Endothelial cell of hepatic sinusoid (primary cell): ENCODE data around the gene ACAA1.
"Not testable (repeated sequence)": the region's sequence is repeated elsewhere in the genome, so short reads cannot be mapped to it uniquely, and the experiment has no call there.

ENCODE experiments used
- in situ Hi-C: cut with HindIII; loops from 2 replicates; pipeline ENCODE4 v1.10.0; 2017; ENCODE audit warnings: low sequenced_read_pairs

ACAA1 gene

GRCh38 chr3:38136393-38136776, 542 bp downstream of the ACAA1 start:
- in situ Hi-C loops, result no loop called here

- in situ Hi-C loops, result not testable (repeated sequence)
These were observed 1.2 kb downstream of the ACAA1 start for GRCh38 chr3:38135621-38136277.

- in situ Hi-C loops, result not testable (repeated sequence)
These were observed 2.3 kb downstream of the ACAA1 start for GRCh38 chr3:38134517-38135143.

- in situ Hi-C loops, result no loop called here
These were observed 3.1 kb downstream of the ACAA1 start for GRCh38 chr3:38133557-38134405.

GRCh38 chr3:38133209-38133556, 3.7 kb downstream of the ACAA1 start:
- in situ Hi-C loops, result no loop called here

- in situ Hi-C loops, result no loop called here
These were observed 5.1 kb downstream of the ACAA1 start for GRCh38 chr3:38131621-38132369.

- in situ Hi-C loops, result no loop called here
These were observed 6.3 kb downstream of the ACAA1 start for GRCh38 chr3:38130631-38131065.

- in situ Hi-C loops, result loop anchor here (5.0 kb wide), 3 partner anchors 42 to 353 kb away; partner anchors contain the start of gene SLC22A14
These were observed 7.9 kb downstream of the ACAA1 start for GRCh38 chr3:38129058-38129457.

GRCh38 chr3:38128303-38128655, 8.6 kb downstream of the ACAA1 start:
- in situ Hi-C loops, result loop anchor here (5.0 kb wide), 3 partner anchors 41 to 354 kb away; partner anchors contain the start of gene SLC22A14

GRCh38 chr3:38127611-38128302, 9.2 kb downstream of the ACAA1 start:
- in situ Hi-C loops, result loop anchor here (5.0 kb wide), 3 partner anchors 40 to 355 kb away; partner anchors contain the start of gene SLC22A14

GRCh38 chr3:38126121-38126892, 10.6 kb downstream of the ACAA1 start:
- in situ Hi-C loops, result loop anchor here (5.0 kb wide), 3 partner anchors 39 to 356 kb away; partner anchors contain the start of gene SLC22A14

- in situ Hi-C loops, result loop anchor here (5.0 kb wide), 3 partner anchors 38 to 357 kb away; partner anchors contain the start of gene SLC22A14
These were observed 11.4 kb downstream of the ACAA1 start for GRCh38 chr3:38125305-38126120.

GRCh38 chr3:38124324-38125122, 12.4 kb downstream of the ACAA1 start:
- in situ Hi-C loops, result loop anchor here (5.0 kb wide), 3 partner anchors 37 to 358 kb away; partner anchors contain the start of gene SLC22A14

GRCh38 chr3:38122712-38123290, 14.1 kb downstream of the ACAA1 start:
- in situ Hi-C loops, result no loop called here

GRCh38 chr3:38121832-38122461, 15.0 kb downstream of the ACAA1 start:
- in situ Hi-C loops, result no loop called here

- in situ Hi-C loops, result no loop called here
These were observed 15.5 kb downstream of the ACAA1 start for GRCh38 chr3:38121451-38121831.
